OCI-LY3 (cell line): ENCODE data around the gene UBE2D3.

Experiments
- H2AFZ ChIP-seq: fragments of 200-600, 300-600 bp; shearing (Covaris generic); 2 replicates; pipeline ENCODE4 v1.6.0; 2014; ENCODE audit warnings: antibody characterized with exemption, low read depth, low read length
- H3K27ac ChIP-seq: fragments of 200-600, 300-600 bp; sonication (generic); 2 replicates; pipeline ENCODE4 v1.5.1; 2014; ENCODE audit warnings: mild to moderate bottlenecking, low read length, moderate library complexity, mixed read lengths
- H3K27me3 ChIP-seq: fragments of 200-600, 300-600 bp; sonication (generic); 2 replicates; pipeline ENCODE4 v1.6.1; 2014; ENCODE audit warnings: low read depth, low read length, mixed read lengths
- H3K36me3 ChIP-seq: fragments of 200-600, 300-600 bp; sonication (generic); replicated peaks from 2 replicates; pipeline ENCODE3; 2014; ENCODE audit warnings: low read depth, low read length, mixed read lengths
- H3K4me1 ChIP-seq: fragments of 300-600, 200-600 bp; sonication (generic); 2 replicates; pipeline ENCODE4 v1.6.1; 2014; ENCODE audit warnings: low read length, mixed read lengths
- H3K4me2 ChIP-seq: fragments of 200-600, 300-600 bp; sonication (generic); 2 replicates; pipeline ENCODE4 v1.6.1; 2014; ENCODE audit warnings: low read length, mixed read lengths
- H3K4me3 ChIP-seq: fragments of 300-600, 200-600 bp; sonication (generic); 2 replicates; pipeline ENCODE4 v1.5.1; 2014; ENCODE audit warnings: antibody characterized with exemption, mild to moderate bottlenecking, low read length, moderate library complexity
- H3K79me2 ChIP-seq: fragments of 300-600, 200-600 bp; shearing (Covaris generic); 2 replicates; pipeline ENCODE4 v1.6.1; 2014; ENCODE audit warnings: mild to moderate bottlenecking, low read length, mixed read lengths
- H3K9ac ChIP-seq: fragments of 300-600, 200-600 bp; shearing (Covaris generic); 2 replicates; pipeline ENCODE4 v1.6.0; 2014; ENCODE audit warnings: mild to moderate bottlenecking, low read length, moderate library complexity
- H3K9me3 ChIP-seq: fragments of 200-600, 300-600 bp; shearing (Covaris generic); 2 replicates; pipeline ENCODE4 v1.6.1; 2014; ENCODE audit warnings: low read length, mixed read lengths; ENCODE audit not compliant: insufficient read depth
- H4K20me1 ChIP-seq: fragments of 200-600, 300-600 bp; sonication (generic); 2 replicates; pipeline ENCODE4 v1.6.1; 2016; ENCODE audit warnings: low read length, mixed read lengths; ENCODE audit not compliant: insufficient read depth
- CTCF ChIP-seq: fragments of 200-600, 300-600 bp; sonication (generic); IDR thresholded peaks from 2 replicates; pipeline ENCODE4 v1.5.1; 2014; ENCODE audit warnings: antibody characterized with exemption, low read length, low read depth
- EZH2phosphoT487 ChIP-seq: fragments of 200-600 bp; shearing (Covaris generic); IDR thresholded peaks from 2 replicates; pipeline ENCODE4 v1.6.1; 2018; ENCODE audit warnings: antibody characterized with exemption, mixed run types, low read depth

The UBE2D3 gene

DNA sequence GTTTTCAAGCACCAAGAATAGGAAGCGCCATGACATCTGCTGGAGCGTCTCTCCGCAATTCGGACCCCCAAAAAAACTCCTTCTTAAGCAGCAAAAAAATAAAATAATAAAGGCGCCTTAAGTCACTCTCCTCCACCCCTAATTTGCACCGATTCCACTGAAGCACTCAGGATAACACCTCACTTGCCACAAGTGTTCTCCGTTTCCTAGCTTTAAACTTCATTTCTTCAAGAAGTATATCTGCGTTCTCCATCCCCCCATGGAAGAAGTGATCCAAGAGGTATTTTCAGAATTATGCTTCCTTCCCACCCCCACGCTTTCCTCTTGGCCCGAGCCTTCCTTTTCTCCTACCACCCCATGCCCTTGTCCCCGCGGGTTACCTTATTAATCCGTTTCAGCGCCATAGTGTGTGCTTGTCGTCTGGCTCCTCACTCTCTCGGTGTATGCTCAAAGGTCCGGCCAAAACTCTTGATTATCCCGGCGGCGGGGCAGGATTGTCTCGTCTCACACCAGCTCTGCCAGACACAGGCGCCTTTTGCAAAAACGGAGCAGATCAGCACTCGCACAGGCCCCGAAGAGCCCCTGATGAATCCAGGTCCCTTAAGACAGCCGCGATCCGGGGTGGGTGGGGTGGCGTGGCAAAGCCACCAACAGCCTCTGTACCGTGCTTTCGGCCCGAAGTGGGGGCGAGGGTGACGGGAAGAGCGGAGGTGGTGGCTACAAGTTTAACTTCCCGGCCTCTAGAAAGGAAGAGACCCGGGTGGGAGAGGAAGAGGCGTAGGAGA, 1.1 kb downstream of the UBE2D3 start:
- Histone ChIP-seq H3K4me1 (peaks cover 38% of the 10 kb centered on the region), H3K9ac (peak overlapping the region; percentile 100), H3K4me2 (peak overlapping the region; percentile 95), H3K4me3 (peak overlapping the region; percentile 98), H4K20me1 (peaks cover 54% of the 10 kb centered on the region), H3K27me3 (no peaks in the 10 kb centered on the region), H3K27ac (peak overlapping the region; percentile 96), H3K36me3 (peaks cover 45% of the 10 kb centered on the region), H2AFZ (no peak overlapping the region), H3K9me3 (no peaks in the 10 kb centered on the region), H3K79me2 (peaks cover 80% of the 10 kb centered on the region)
- no peak for TF ChIP-seq EZH2phosphoT487
- no peak; the same call in 1 of the 2 replicates for TF ChIP-seq CTCF

DNA sequence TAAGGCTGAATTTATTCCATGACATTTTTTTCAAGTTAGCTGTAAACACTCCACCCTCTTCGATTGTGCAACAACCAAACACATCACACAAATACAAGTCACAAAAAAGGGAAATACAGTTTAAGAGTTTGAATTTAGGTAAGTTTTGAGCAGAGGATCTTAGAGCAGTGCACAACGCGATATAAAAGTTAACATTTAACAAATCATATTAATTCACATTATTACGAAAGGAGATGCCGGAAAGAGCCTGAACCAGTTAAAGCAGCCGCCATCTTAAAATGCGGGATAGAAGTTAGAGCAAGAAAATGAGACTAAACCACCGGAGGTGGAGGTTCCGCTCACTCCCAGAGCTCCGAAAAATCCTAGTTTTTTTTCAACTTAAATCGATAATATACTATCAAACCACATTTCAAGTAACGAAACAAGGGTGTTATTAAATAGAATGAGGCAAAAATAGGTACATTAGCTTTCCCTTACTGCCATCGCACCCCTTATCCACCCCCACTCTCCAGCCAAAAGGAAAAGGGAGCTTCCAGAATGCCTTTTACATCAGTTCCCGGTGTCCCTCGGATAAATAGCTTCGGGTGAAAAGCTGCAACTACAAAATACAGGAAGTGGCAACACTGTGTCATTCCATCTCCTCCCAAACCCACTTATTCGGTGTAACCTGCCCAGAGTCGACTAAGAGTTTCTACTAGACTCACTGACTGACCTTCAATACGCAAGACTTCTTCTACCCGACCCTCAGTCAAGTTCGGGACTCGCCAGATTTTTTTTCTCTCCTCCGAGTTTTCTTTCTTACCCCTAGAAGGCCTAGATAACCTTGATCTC, 1.9 kb downstream of the UBE2D3 start:
- H2AFZ ChIP-seq, result no peak overlapping the region
- H3K4me2 ChIP-seq, result peak overlapping the region; percentile 95
- TF ChIP-seq EZH2phosphoT487 (no peak), CTCF (no peak)
- peaks cover 40% of the 10 kb centered on the region for H3K4me1 ChIP-seq
- peak overlapping the region; percentile 96 for H3K27ac ChIP-seq
- H3K27me3 ChIP-seq, result no peaks in the 10 kb centered on the region
- H3K9ac ChIP-seq, result peak overlapping the region; percentile 100
- peak overlapping the region; percentile 98 for H3K4me3 ChIP-seq
- peaks cover 62% of the 10 kb centered on the region for H4K20me1 ChIP-seq
- peaks cover 85% of the 10 kb centered on the region for H3K79me2 ChIP-seq
- peaks cover 50% of the 10 kb centered on the region for H3K36me3 ChIP-seq
- H3K9me3 ChIP-seq, result no peaks in the 10 kb centered on the region

DNA sequence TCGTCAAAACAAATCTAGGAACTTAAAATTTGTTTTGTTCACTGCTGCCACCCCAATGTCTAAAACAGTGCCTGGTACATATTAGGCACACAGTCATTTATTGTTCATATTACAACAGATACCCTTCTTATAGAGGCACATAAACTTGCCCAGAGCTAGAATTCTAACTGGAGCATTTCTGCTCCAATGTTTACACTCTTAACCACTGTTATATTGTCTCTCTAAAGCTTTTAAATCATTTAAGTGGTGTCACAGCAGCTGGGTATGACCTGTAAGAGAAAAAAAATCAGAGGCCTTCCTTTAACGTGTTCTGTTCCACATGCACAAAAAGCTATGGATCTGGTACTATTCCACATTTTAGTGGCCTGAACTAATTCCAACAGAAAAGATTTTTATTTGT, 3.0 kb downstream of the UBE2D3 start:
- H3K4me1 ChIP-seq, result peaks cover 47% of the 10 kb centered on the region
- peaks cover 73% of the 10 kb centered on the region for H4K20me1 ChIP-seq
- H2AFZ ChIP-seq, result no peak overlapping the region
- H3K9me3 ChIP-seq, result no peaks in the 10 kb centered on the region
- H3K27me3 ChIP-seq, result no peaks in the 10 kb centered on the region
- H3K36me3 ChIP-seq, result peaks cover 61% of the 10 kb centered on the region
- H3K4me3 ChIP-seq, result peak overlapping the region; percentile 98
- H3K79me2 ChIP-seq, result peaks cover 90% of the 10 kb centered on the region
- no peak for TF ChIP-seq CTCF
- TF ChIP-seq EZH2phosphoT487, result no peak
- peak overlapping the region; percentile 100 for H3K9ac ChIP-seq
- H3K4me2 ChIP-seq, result peak overlapping the region; percentile 95
- H3K27ac ChIP-seq, result peak overlapping the region; percentile 96; the same call in 1 of the 2 replicates

DNA sequence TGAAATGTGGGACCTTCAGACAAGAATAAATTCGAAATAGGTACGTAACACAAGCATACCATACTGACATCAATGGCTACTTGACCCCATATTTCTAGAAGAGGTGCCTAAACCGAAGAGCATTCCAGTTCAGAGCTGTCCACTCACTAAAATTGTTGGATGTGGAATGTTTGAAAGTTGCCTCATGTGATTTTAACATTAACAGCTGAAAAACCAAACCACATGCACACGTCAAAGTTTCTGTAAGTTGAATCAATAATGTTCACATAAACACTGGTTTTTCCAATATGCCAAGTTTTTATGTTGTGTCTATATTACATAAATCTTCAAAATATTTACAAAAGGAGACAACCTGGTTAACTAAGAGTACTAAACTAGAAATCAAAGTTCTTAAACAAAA, 3.5 kb downstream of the UBE2D3 start:
- Histone ChIP-seq H2AFZ (no peak overlapping the region), H3K27me3 (no peaks in the 10 kb centered on the region), H3K27ac (no peak overlapping the region), H3K9ac (peak overlapping the region; percentile 100; the same call in 1 of the 2 replicates), H3K36me3 (peaks cover 63% of the 10 kb centered on the region), H3K4me2 (peak overlapping the region; percentile 95), H3K4me1 (peaks cover 42% of the 10 kb centered on the region), H4K20me1 (peaks cover 78% of the 10 kb centered on the region), H3K79me2 (peaks cover 90% of the 10 kb centered on the region), H3K4me3 (peak overlapping the region; percentile 98), H3K9me3 (no peaks in the 10 kb centered on the region)
- TF ChIP-seq CTCF (no peak), EZH2phosphoT487 (no peak)
